ENCODE measurements around the gene ECE1.
"Not testable (repeated sequence)": the region's sequence is repeated elsewhere in the genome, so short reads cannot be mapped to it uniquely, and the experiment has no call there.

Gene ECE1

GRCh38 chr1:21216835-21217811 lies 73.1 kb downstream of the ECE1 start:
- no peak for DNase-seq

GRCh38 chr1:21212126-21212525 lies 78.1 kb downstream of the ECE1 start:
- DNase-seq: no peak

- DNase-seq: not testable (repeated sequence)
These were observed 82.0 kb downstream of the ECE1 start for GRCh38 chr1:21208137-21208700.

GRCh38 chr1:21206117-21206516 lies 84.1 kb downstream of the ECE1 start:
- no peak for DNase-seq

- no peak for DNase-seq
These were observed 84.8 kb downstream of the ECE1 start for GRCh38 chr1:21205416-21205815.

- no peak for DNase-seq
These were observed 88.6 kb downstream of the ECE1 start for GRCh38 chr1:21201650-21202049.

GRCh38 chr1:21201238-21201637 lies 89.0 kb downstream of the ECE1 start:
- DNase-seq: not testable (repeated sequence)

GRCh38 chr1:21200767-21201166 lies 89.5 kb downstream of the ECE1 start:
- DNase-seq: no peak

- DNase-seq: no peak
These were observed 91.3 kb downstream of the ECE1 start for GRCh38 chr1:21198929-21199328.

- DNase-seq: no peak
These were observed 97.4 kb downstream of the ECE1 start for GRCh38 chr1:21192871-21193270.

- no peak for DNase-seq
These were observed 98.0 kb downstream of the ECE1 start for GRCh38 chr1:21192284-21192683.

- not testable (repeated sequence) for DNase-seq
These were observed 99.5 kb downstream of the ECE1 start for GRCh38 chr1:21190771-21191170.

GRCh38 chr1:21189906-21190500 lies 100.3 kb downstream of the ECE1 start:
- DNase-seq: no peak

- DNase-seq: no peak
These were observed 100.8 kb downstream of the ECE1 start for GRCh38 chr1:21189421-21189820.

- DNase-seq: no peak
These were observed 102.0 kb downstream of the ECE1 start for GRCh38 chr1:21188235-21188634.

- DNase-seq: no peak
These were observed 105.0 kb downstream of the ECE1 start for GRCh38 chr1:21185221-21185731.

- no peak for DNase-seq
These were observed 106.0 kb downstream of the ECE1 start for GRCh38 chr1:21184276-21184675.

- DNase-seq: no peak
These were observed 108.0 kb downstream of the ECE1 start for GRCh38 chr1:21182181-21182731.

GRCh38 chr1:21178271-21178670 lies 112.0 kb downstream of the ECE1 start:
- not testable (repeated sequence) for DNase-seq

GRCh38 chr1:21176586-21177555 lies 113.4 kb downstream of the ECE1 start, which contains the start of gene EIF4G3:
EIF4G3 (minus strand) TSS chr1:21176897; CDS start chr1:21002742, 174,155 bp downstream.
- peak; percentile 79 for DNase-seq

- peak; percentile 58 for DNase-seq
These were observed 114.3 kb downstream of the ECE1 start for GRCh38 chr1:21175670-21176581.
